GM19238 (cell line): Measurements from ENCODE around the gene ALS2CL.

Experiments
- DNase-seq: peaks from one replicate; pipeline ENCODE4 v3.0.0; 2011; ENCODE audit warnings: low spot score; ENCODE audit not compliant: insufficient read length

ALS2CL gene

GRCh38 chr3:46679681-46680080, 13.8 kb downstream of the ALS2CL start:
- DNase-seq, result no peak

GRCh38 chr3:46678280-46678679, 15.2 kb downstream of the ALS2CL start:
- DNase-seq, result no peak

GRCh38 chr3:46677411-46677726, 16.1 kb downstream of the ALS2CL start:
- DNase-seq, result no peak

- no peak for DNase-seq
These were observed 16.7 kb downstream of the ALS2CL start for GRCh38 chr3:46676601-46677410.

- DNase-seq, result no peak
These were observed 17.5 kb downstream of the ALS2CL start for GRCh38 chr3:46675843-46676567.

- DNase-seq, result no peak
These were observed 18.1 kb downstream of the ALS2CL start for GRCh38 chr3:46675426-46675825.

GRCh38 chr3:46674031-46674845, 19.2 kb downstream of the ALS2CL start:
- no peak for DNase-seq

GRCh38 chr3:46673151-46674030, 20.1 kb downstream of the ALS2CL start:
- no peak for DNase-seq

GRCh38 chr3:46672349-46672695, 21.2 kb downstream of the ALS2CL start:
- DNase-seq, result no peak

- no peak for DNase-seq
These were observed 21.7 kb downstream of the ALS2CL start for GRCh38 chr3:46671541-46672348.

GRCh38 chr3:46670891-46671427, 22.5 kb downstream of the ALS2CL start:
- no peak for DNase-seq

- DNase-seq, result no peak
These were observed 23.2 kb downstream of the ALS2CL start for GRCh38 chr3:46670000-46670890.

GRCh38 chr3:46669191-46669999, 24.1 kb downstream of the ALS2CL start:
- no peak for DNase-seq

GRCh38 chr3:46668591-46668990, 24.9 kb downstream of the ALS2CL start:
- no peak for DNase-seq

- DNase-seq, result peak; percentile 0
These were observed 25.4 kb downstream of the ALS2CL start for GRCh38 chr3:46668116-46668515.

- no peak for DNase-seq
These were observed 25.8 kb downstream of the ALS2CL start for GRCh38 chr3:46667657-46668056.

GRCh38 chr3:46667061-46667621, 26.3 kb downstream of the ALS2CL start:
- no peak for DNase-seq

GRCh38 chr3:46666453-46666845, 27.0 kb downstream of the ALS2CL start:
- DNase-seq, result peak; percentile 4
